Activated T-cell treated with anti-CD3 and anti-CD28 coated beads, Interleukin-2, amount 50 U/mL, for 72 hours (primary cell): ENCODE data around the gene ETV1. TPM values are rescaled to one million over a fixed set of nuclear protein-coding genes. Genes with fewer than 3 reads are reported as not detected.

Source experiments
- ATAC-seq, 2 donors: fragments of 150-1000 bp; cut with Tn5 transposase; replicated peaks in 1 of 2; 2 replicates each; pipeline ENCODE4 v1.10.0; 2021; ENCODE audit warnings: moderate library complexity in 2 of 2, mild to moderate bottlenecking in 1 of 2
- DNase-seq, 2 donors: peaks; one replicate each; pipeline ENCODE4 v3.0.0; 2021 to 2022; ENCODE audit warnings: mixed read lengths in 1 of 2
- H3K27ac Mint-ChIP-seq: one replicate; pipeline ENCODE4 v1.8.0; 2022; ENCODE audit warnings: mild to moderate bottlenecking, moderate library complexity, mixed read lengths
- H3K27me3 Mint-ChIP-seq: one replicate; pipeline ENCODE4 v1.8.0; 2022; ENCODE audit warnings: low read depth, mixed read lengths
- H3K36me3 Mint-ChIP-seq, 2 donors: one replicate each; pipeline ENCODE4 v1.8.0; 2022; ENCODE audit warnings: mixed read lengths in 2 of 2, mild to moderate bottlenecking in 1 of 2; ENCODE audit not compliant: insufficient read depth in 2 of 2
- H3K4me1 Mint-ChIP-seq: one replicate; pipeline ENCODE4 v1.8.0; 2022; ENCODE audit warnings: low read depth, mixed read lengths
- H3K4me3 Mint-ChIP-seq, 2 donors: one replicate each; pipeline ENCODE4 v1.8.0; 2022; ENCODE audit warnings: mild to moderate bottlenecking in 2 of 2, mixed read lengths in 2 of 2, moderate library complexity in 2 of 2
- H3K9me3 Mint-ChIP-seq, 2 donors: one replicate each; pipeline ENCODE4 v1.8.0; 2022; ENCODE audit warnings: mixed read lengths in 2 of 2
- total RNA-seq, 2 donors: library from RNA; stranded (reverse); gene quantifications; one replicate each; pipeline ENCODE4 v1.2.3, GENCODE V29; 2022

The ETV1 gene
- total RNA-seq, 2 donors from 2014 or later = 1.1 TPM; not detected in 1

DNA sequence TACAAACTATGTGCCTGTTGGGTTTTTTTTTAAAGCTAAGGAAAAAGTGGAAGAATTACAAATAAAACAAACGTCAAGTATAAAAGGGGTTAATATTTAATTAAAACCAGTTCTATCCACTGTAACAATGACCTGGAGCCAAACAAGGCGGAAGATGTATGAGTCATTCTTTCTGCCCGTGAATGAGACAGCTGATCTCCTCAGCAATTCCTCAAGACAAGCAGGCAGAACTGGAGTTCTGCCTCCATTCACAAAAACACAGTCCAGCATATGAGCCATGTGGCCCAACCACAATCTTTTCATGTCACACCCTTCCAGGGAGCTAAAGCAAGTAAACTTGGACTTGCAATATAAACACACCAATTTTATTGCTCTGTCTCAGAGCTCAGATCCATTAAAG is 8.4 kb downstream of the ETV1 start:
- Mint-ChIP-seq H3K27me3 (no peaks in the 10 kb centered on the region), H3K4me1 (no peaks in the 10 kb centered on the region)

DNA sequence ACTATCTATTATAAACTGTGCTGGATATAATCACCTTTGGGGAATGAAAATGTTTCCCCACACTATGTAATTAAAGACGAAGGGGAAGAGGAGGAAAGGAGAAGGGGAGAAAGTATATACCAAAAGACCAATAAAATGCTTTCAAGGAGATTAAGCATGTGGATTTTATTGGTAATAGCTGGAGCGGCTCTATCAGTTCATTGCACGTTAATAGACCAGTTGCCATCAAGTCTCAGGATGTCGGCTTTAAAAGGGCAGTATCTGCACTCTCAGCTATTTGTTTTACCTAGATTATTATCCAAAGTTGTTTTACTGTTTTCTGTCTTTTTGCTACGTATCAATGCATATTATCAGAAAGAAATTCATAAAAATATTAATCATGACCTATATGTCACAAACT is 9.0 kb downstream of the ETV1 start:
- H3K36me3 Mint-ChIP-seq = no peaks in the 10 kb centered on the region
- no peaks in the 10 kb centered on the region for H3K4me1 Mint-ChIP-seq
- no peaks in the 10 kb centered on the region for H3K27me3 Mint-ChIP-seq
- no peak for ATAC-seq
- no peak overlapping the region for H3K27ac Mint-ChIP-seq
- H3K9me3 Mint-ChIP-seq = no peaks in the 10 kb centered on the region
- DNase-seq = no peak
- H3K4me3 Mint-ChIP-seq = no peak overlapping the region

More for the DNA sequence above, 8.4 kb downstream of the ETV1 start:
- H3K36me3 Mint-ChIP-seq = no peaks in the 10 kb centered on the region
- ATAC-seq (no peak), DNase-seq (no peak)
- H3K27ac Mint-ChIP-seq = no peak overlapping the region
- H3K4me3 Mint-ChIP-seq = no peak overlapping the region
- no peaks in the 10 kb centered on the region for H3K9me3 Mint-ChIP-seq

DNA sequence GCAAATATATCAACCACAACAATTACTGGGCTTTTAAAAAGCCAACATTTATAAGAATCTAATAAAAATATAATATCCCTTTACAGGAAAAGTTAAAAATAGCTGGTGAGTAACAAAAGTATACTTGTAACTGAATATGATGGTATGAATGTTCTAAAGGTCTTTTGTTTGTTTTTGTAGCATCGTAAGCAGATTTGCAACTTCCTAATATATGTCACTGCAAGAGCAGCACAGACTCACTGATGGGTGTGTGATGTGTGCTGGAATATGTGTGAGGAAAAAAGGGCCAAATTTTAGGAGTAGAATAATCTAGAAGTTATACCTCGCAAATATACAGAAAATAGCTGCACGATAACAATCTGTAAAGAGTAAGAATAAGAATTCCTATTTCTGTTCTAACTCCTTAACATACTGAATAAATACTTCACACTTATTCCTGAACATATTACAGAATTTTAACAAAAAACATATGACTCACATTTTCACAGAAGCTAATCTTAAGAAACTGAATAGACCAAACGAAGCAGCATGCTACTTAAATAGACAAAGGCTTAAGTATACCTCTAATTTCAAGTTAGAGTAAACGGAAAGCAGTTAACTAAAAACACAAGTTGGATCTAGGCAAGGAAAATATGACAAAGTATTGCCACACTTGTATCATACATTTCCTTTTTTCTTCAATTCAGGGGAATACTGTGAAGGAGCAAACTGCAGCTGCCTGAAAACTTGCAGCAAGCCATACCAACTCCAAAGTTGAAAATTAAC is 9.6 kb downstream of the ETV1 start:
- no peak overlapping the region for H3K4me3 Mint-ChIP-seq
- no peaks in the 10 kb centered on the region for H3K36me3 Mint-ChIP-seq
- no peaks in the 10 kb centered on the region for H3K27me3 Mint-ChIP-seq
- no peak overlapping the region for H3K27ac Mint-ChIP-seq
- ATAC-seq (no peak), DNase-seq (no peak)
- no peaks in the 10 kb centered on the region for H3K9me3 Mint-ChIP-seq
- no peaks in the 10 kb centered on the region for H3K4me1 Mint-ChIP-seq

DNA sequence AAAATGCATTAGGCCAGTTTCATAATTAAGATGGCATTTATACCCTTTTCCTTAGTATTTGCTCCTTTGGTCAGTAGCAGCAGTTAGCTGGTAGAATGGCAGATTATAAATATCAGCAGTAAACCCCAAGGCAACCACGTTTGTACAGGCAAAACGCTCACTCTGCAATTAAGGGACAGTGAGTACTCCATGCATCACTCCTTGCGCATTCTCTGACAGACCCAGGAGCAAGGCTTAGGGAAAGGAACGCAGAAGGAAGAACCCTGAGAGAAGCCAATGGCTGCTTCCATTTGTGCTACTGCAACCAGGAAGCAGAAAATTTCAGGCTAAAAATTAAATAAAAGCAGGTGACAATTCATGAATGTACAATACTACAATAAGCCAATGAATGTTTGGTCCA is 12.9 kb downstream of the ETV1 start:
- Mint-ChIP-seq H3K4me3 (no peak overlapping the region), H3K36me3 (no peaks in the 10 kb centered on the region), H3K4me1 (no peaks in the 10 kb centered on the region), H3K27ac (no peak overlapping the region), H3K27me3 (no peaks in the 10 kb centered on the region), H3K9me3 (peaks cover 3% of the 10 kb centered on the region in 2 donors)
- ATAC-seq (no peak), DNase-seq (no peak)

GRCh38 chr7:13965077-13965476 is 24.4 kb downstream of the ETV1 start:
- no peak overlapping the region for H3K27ac Mint-ChIP-seq
- H3K27me3 Mint-ChIP-seq = no peaks in the 10 kb centered on the region
- no peaks in the 10 kb centered on the region for H3K9me3 Mint-ChIP-seq
- ATAC-seq (no peak), DNase-seq (no peak)
- no peaks in the 10 kb centered on the region for H3K36me3 Mint-ChIP-seq
- no peaks in the 10 kb centered on the region for H3K4me1 Mint-ChIP-seq
- H3K4me3 Mint-ChIP-seq = no peak overlapping the region

DNA sequence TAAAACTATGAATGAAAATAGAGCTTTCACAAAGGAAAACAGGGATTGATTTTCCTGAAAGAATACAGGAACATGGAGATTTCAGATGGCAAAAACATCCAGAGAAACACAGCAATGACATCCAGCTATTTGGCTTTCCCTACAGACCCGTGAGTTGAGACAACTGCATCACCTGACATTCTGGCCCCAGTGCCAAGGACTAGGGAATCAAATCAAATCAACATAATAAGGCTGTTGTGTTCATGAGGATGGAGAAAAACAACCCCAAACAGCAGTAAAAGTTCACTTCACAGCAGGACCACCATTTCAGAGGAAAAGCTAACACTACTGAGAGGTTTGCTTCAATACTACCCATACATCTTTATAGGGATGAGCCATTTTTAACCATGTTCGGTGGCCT is 25.5 kb downstream of the ETV1 start:
- no peaks in the 10 kb centered on the region for H3K27me3 Mint-ChIP-seq
- H3K4me1 Mint-ChIP-seq = no peaks in the 10 kb centered on the region
- no peak overlapping the region for H3K27ac Mint-ChIP-seq
- no peaks in the 10 kb centered on the region for H3K9me3 Mint-ChIP-seq
- DNase-seq = no peak
- no peak for ATAC-seq
- no peak overlapping the region for H3K4me3 Mint-ChIP-seq
- no peaks in the 10 kb centered on the region for H3K36me3 Mint-ChIP-seq

GRCh38 chr7:13955494-13955893 is 34.0 kb downstream of the ETV1 start:
- H3K36me3 Mint-ChIP-seq = no peaks in the 10 kb centered on the region
- no peak for ATAC-seq
- DNase-seq = no peak
- no peak overlapping the region for H3K27ac Mint-ChIP-seq
- H3K9me3 Mint-ChIP-seq = peaks cover 0 to 1% of the 10 kb centered on the region in 2 donors
- no peaks in the 10 kb centered on the region for H3K27me3 Mint-ChIP-seq
- no peaks in the 10 kb centered on the region for H3K4me1 Mint-ChIP-seq
- no peak overlapping the region for H3K4me3 Mint-ChIP-seq

GRCh38 chr7:13953368-13953767 is 36.1 kb downstream of the ETV1 start:
- no peaks in the 10 kb centered on the region for H3K4me1 Mint-ChIP-seq
- H3K36me3 Mint-ChIP-seq = no peaks in the 10 kb centered on the region
- no peak overlapping the region for H3K27ac Mint-ChIP-seq
- no peak for DNase-seq
- ATAC-seq = no peak
- peaks cover 0 to 1% of the 10 kb centered on the region in 2 donors for H3K9me3 Mint-ChIP-seq
- no peaks in the 10 kb centered on the region for H3K27me3 Mint-ChIP-seq
- no peak overlapping the region for H3K4me3 Mint-ChIP-seq

DNA sequence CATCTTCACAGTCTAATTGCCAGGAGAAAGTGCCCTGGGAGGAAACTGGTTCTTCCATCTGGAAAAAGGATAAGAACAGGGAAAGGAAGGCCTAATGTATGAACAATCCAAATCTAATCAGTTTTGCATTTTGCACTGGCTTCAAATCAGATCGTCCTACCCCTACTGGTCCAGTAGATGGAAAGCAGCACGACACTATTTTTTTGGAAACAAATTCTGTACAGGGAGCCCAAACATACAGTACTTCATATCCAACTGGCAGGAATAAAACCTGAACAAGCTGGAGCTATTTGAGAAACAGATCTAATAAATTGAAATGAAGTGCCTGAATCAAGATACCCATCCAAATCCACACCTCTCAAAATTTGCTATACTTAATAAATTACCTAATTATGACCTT is 36.5 kb downstream of the ETV1 start:
- no peak for ATAC-seq
- no peaks in the 10 kb centered on the region for H3K4me1 Mint-ChIP-seq
- no peaks in the 10 kb centered on the region for H3K27me3 Mint-ChIP-seq
- no peak overlapping the region for H3K27ac Mint-ChIP-seq
- H3K4me3 Mint-ChIP-seq = no peak overlapping the region
- H3K9me3 Mint-ChIP-seq = peaks cover 0 to 1% of the 10 kb centered on the region in 2 donors
- H3K36me3 Mint-ChIP-seq = no peaks in the 10 kb centered on the region
- DNase-seq = no peak

GRCh38 chr7:13949939-13950338 is 39.5 kb downstream of the ETV1 start:
- Mint-ChIP-seq H3K9me3 (peaks cover 0 to 1% of the 10 kb centered on the region in 2 donors), H3K27me3 (no peaks in the 10 kb centered on the region)

GRCh38 chr7:13949445-13949844 is 40.0 kb downstream of the ETV1 start:
- Mint-ChIP-seq H3K27me3 (no peaks in the 10 kb centered on the region), H3K9me3 (peaks cover 0 to 3% of the 10 kb centered on the region in 2 donors), H3K4me3 (no peak overlapping the region), H3K4me1 (no peaks in the 10 kb centered on the region), H3K27ac (no peak overlapping the region), H3K36me3 (no peaks in the 10 kb centered on the region)
- no peak for ATAC-seq
- DNase-seq = no peak

More at GRCh38 chr7:13949939-13950338, 39.5 kb downstream of the ETV1 start:
- no peaks in the 10 kb centered on the region for H3K4me1 Mint-ChIP-seq
- no peak overlapping the region for H3K27ac Mint-ChIP-seq
- no peaks in the 10 kb centered on the region for H3K36me3 Mint-ChIP-seq
- ATAC-seq (no peak), DNase-seq (no peak)
- H3K4me3 Mint-ChIP-seq = no peak overlapping the region

- no peaks in the 10 kb centered on the region for H3K27me3 Mint-ChIP-seq
- H3K4me3 Mint-ChIP-seq = no peak overlapping the region
- no peak for DNase-seq
- peaks cover 0 to 3% of the 10 kb centered on the region in 2 donors for H3K9me3 Mint-ChIP-seq
- no peaks in the 10 kb centered on the region for H3K36me3 Mint-ChIP-seq
- H3K4me1 Mint-ChIP-seq = no peaks in the 10 kb centered on the region
- ATAC-seq = no peak
- H3K27ac Mint-ChIP-seq = no peak overlapping the region
Measured at GRCh38 chr7:13948019-13948801, 41.3 kb downstream of the ETV1 start.

DNA sequence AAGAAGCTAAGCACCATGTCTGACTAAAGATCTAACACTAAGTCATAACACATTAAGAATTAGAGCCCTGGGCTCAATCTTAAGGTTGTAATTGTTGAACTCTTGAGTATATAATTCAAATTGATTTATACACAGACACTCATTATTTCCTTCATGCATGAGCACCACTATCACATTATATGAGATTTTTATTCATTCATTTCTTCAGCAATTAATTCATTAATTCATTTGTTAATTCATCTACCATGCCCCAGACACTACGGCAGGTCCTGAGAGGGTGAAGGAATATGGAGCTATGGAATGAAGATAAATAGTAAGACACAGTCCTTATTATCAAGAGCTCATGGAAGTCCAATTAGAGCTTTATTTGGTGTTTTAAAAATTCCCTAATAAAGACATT is 41.9 kb downstream of the ETV1 start:
- no peak for DNase-seq
- no peak for ATAC-seq
- Mint-ChIP-seq H3K27ac (no peak overlapping the region), H3K27me3 (no peaks in the 10 kb centered on the region), H3K4me3 (no peak overlapping the region), H3K9me3 (peaks cover 0 to 5% of the 10 kb centered on the region in 2 donors), H3K4me1 (no peaks in the 10 kb centered on the region), H3K36me3 (no peaks in the 10 kb centered on the region)
